NB4 (cell line): ENCODE measurements around the gene CADM3.

Source experiments
- TF ChIP-seq, protein P1 (sequence below): IDR thresholded peaks from 2 replicates; pipeline ENCODE4 v1.6.1; 2011; ENCODE audit warnings: low read depth, low read length
- TF ChIP-seq, protein P2 (sequence below): IDR thresholded peaks from one replicate; pipeline ENCODE4 v1.5.1; 2012; ENCODE audit warnings: low read depth, low read length

GRCh38 chr1:159229896-159230295, 58.5 kb downstream of the CADM3 start:
- TF ChIP-seq, protein P1, sequence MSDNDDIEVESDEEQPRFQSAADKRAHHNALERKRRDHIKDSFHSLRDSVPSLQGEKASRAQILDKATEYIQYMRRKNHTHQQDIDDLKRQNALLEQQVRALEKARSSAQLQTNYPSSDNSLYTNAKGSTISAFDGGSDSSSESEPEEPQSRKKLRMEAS = no peak
- TF ChIP-seq, protein P2, sequence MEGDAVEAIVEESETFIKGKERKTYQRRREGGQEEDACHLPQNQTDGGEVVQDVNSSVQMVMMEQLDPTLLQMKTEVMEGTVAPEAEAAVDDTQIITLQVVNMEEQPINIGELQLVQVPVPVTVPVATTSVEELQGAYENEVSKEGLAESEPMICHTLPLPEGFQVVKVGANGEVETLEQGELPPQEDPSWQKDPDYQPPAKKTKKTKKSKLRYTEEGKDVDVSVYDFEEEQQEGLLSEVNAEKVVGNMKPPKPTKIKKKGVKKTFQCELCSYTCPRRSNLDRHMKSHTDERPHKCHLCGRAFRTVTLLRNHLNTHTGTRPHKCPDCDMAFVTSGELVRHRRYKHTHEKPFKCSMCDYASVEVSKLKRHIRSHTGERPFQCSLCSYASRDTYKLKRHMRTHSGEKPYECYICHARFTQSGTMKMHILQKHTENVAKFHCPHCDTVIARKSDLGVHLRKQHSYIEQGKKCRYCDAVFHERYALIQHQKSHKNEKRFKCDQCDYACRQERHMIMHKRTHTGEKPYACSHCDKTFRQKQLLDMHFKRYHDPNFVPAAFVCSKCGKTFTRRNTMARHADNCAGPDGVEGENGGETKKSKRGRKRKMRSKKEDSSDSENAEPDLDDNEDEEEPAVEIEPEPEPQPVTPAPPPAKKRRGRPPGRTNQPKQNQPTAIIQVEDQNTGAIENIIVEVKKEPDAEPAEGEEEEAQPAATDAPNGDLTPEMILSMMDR = no peak
